GM12878 (cell line): ENCODE measurements around the gene TMEM209. TPM values are rescaled to one million over a fixed set of nuclear protein-coding genes. Genes with fewer than 3 reads are reported as not detected.

Experiments
- ATAC-seq: fragments of 200-7000 bp; cut with Tn5 transposase; 3 replicates; pipeline ENCODE4 v1.9.1; 2020; ENCODE audit warnings: mild to moderate bottlenecking, moderate library complexity
- BruUV-seq: library from RNA; stranded (reverse); fragments of 400-500 nt; replicated peaks from 2 replicates; lab custom pipeline; 2021; lab: Mats Ljungman, UMichigan
- CTCF ChIA-PET: fragments of 300-600 bp; sonication (Branson Sonifier 250); formaldehyde crosslinking; extraction: SDS; loops from one replicate; lab custom pipeline; 2021; ENCODE audit warnings: inconsistent platforms; lab: Yijun Ruan, JAX
- POLR2A ChIA-PET: fragments of 350-600 bp; formaldehyde crosslinking; extraction: SDS; loops from one replicate; lab custom pipeline; 2021; ENCODE audit warnings: inconsistent platforms; lab: Charles Lee
- RAD21 ChIA-PET: fragments of 300-600 bp; sonication (Branson Sonifier 250); formaldehyde crosslinking; loops from one replicate; lab custom pipeline; 2023; ENCODE audit warnings: antibody characterized with exemption; ENCODE audit not compliant: unreplicated experiment; lab: Charles Lee
- SMC1A ChIA-PET: fragments of 300-600 bp; sonication (Branson Sonifier 250); formaldehyde crosslinking; loops from one replicate; lab custom pipeline; 2023; ENCODE audit not compliant: unreplicated experiment, uncharacterized antibody; lab: Charles Lee
- DNase-seq: peaks from one replicate; pipeline ENCODE4 v3.0.0-alpha.2; 2011; ENCODE audit warnings: low read depth, low spot score
- FAIRE-seq: peaks from 3 replicates; lab custom pipeline; 2011; peaks lifted over from hg19 to GRCh38; lab: Jason Lieb, UNC
- H2AFZ ChIP-seq: 2 replicates; pipeline ENCODE4 v1.6.0; 2011; ENCODE audit warnings: low read depth, low read length, control low read depth; ENCODE audit not compliant: control insufficient read depth
- H3K27ac ChIP-seq: 2 replicates; pipeline ENCODE4 v1.5.1; 2011; ENCODE audit warnings: control low read depth; ENCODE audit not compliant: control insufficient read depth, insufficient read depth
- H3K27me3 ChIP-seq, 2 experiments: replicated peaks in 1 of 2; 2 replicates each; pipeline versions ENCODE4 v1.6.0 to v1.6.1; 2011; ENCODE audit warnings: low read length in 1 of 2; ENCODE audit not compliant: control insufficient read depth in 2 of 2, insufficient read depth in 2 of 2
- H3K36me3 ChIP-seq, 2 experiments: 2 replicates each; pipeline ENCODE4 v1.5.1; 2011; ENCODE audit warnings: low read length in 1 of 2; ENCODE audit not compliant: control insufficient read depth in 2 of 2, insufficient read depth in 2 of 2
- H3K4me1 ChIP-seq: 2 replicates; pipeline ENCODE4 v1.6.1; 2011; ENCODE audit warnings: mild to moderate bottlenecking, low read length, moderate library complexity, mixed read lengths; ENCODE audit not compliant: control insufficient read depth, insufficient read depth
- H3K4me2 ChIP-seq: 2 replicates; pipeline ENCODE4 v1.6.0; 2011; ENCODE audit warnings: control low read depth; ENCODE audit not compliant: control insufficient read depth, insufficient read depth
- H3K4me3 ChIP-seq: fragments of 200-600 bp; sonication (generic); 2 replicates; pipeline ENCODE4 v1.5.1; 2016
- H3K79me2 ChIP-seq: 2 replicates; pipeline ENCODE4 v1.6.0; 2011; ENCODE audit warnings: low read length; ENCODE audit not compliant: control insufficient read depth, insufficient read depth
- H3K9ac ChIP-seq: 2 replicates; pipeline ENCODE4 v1.8.0; 2011; ENCODE audit warnings: low read length, control low read depth, mixed read lengths; ENCODE audit not compliant: control insufficient read depth, insufficient read depth
- H3K9me3 ChIP-seq: replicated peaks from 3 replicates; pipeline ENCODE4 v1.5.1; 2011; ENCODE audit warnings: mild to moderate bottlenecking, low read length; ENCODE audit not compliant: control insufficient read depth, insufficient read depth
- H4K20me1 ChIP-seq: 2 replicates; pipeline ENCODE4 v1.6.0; 2011; ENCODE audit not compliant: control insufficient read depth, insufficient read depth
- BCLAF1 ChIP-seq: fragments of 450-650 bp; IDR thresholded peaks from 2 replicates; pipeline ENCODE4 v1.6.1; 2017; ENCODE audit warnings: antibody characterized with exemption, mild to moderate bottlenecking, moderate library complexity
- CBX5 ChIP-seq: sonication (generic); IDR thresholded peaks from 2 replicates; pipeline ENCODE4 v1.6.1; 2016; ENCODE audit warnings: low read depth, moderate library complexity, mild to moderate bottlenecking, inconsistent platforms
- E2F4 ChIP-seq: IDR thresholded peaks from 2 replicates; pipeline ENCODE4 v1.6.1; 2012; ENCODE audit warnings: low read depth, low read length, improper control_type of control experiment
- EGR1 ChIP-seq, 2 experiments: IDR thresholded peaks; 1 replicate in 1 of 2; 2 replicates in 1 of 2; pipeline ENCODE4 v1.6.1; 2011 to 2012; ENCODE audit warnings: low read depth in 2 of 2, low read length in 2 of 2, borderline replicate concordance in 1 of 2, mild to moderate bottlenecking in 1 of 2, moderate library complexity in 1 of 2
- JUND ChIP-seq: IDR thresholded peaks from 2 replicates; pipeline ENCODE4 v1.6.1; 2012; ENCODE audit warnings: low read depth, mild to moderate bottlenecking, low read length, improper control_type of control experiment, moderate library complexity
- KDM1A ChIP-seq: fragments of 200-600 bp; sonication (generic); IDR thresholded peaks from 2 replicates; pipeline ENCODE4 v1.6.1; 2016; ENCODE audit warnings: borderline replicate concordance
- NFYB ChIP-seq: IDR thresholded peaks from 2 replicates; pipeline ENCODE4 v1.6.1; 2011; ENCODE audit warnings: low read depth, mild to moderate bottlenecking, low read length, improper control_type of control experiment, moderate library complexity; ENCODE audit not compliant: insufficient read depth
- NR2C1 ChIP-seq: fragments of 450-650 bp; IDR thresholded peaks from 2 replicates; pipeline ENCODE4 v1.6.1; 2017; ENCODE audit warnings: antibody characterized with exemption, mild to moderate bottlenecking, moderate library complexity
- NRF1 ChIP-seq: conservative IDR thresholded peaks from 2 replicates; pipeline ENCODE4 v1.6.1; 2011; ENCODE audit warnings: mild to moderate bottlenecking, low read depth, low read length, improper control_type of control experiment
- RAD21 ChIP-seq: IDR thresholded peaks from 2 replicates; pipeline ENCODE4 v1.6.1; 2011; ENCODE audit warnings: mild to moderate bottlenecking, low read depth, low read length, moderate library complexity; ENCODE audit not compliant: insufficient read depth
- SIX5 ChIP-seq: IDR thresholded peaks from 2 replicates; pipeline ENCODE4 v1.6.1; 2011; ENCODE audit warnings: mild to moderate bottlenecking, low read depth, low read length, moderate library complexity; ENCODE audit not compliant: severe bottlenecking
- SMAD5 ChIP-seq: IDR thresholded peaks from 2 replicates; pipeline ENCODE4 v1.6.1; 2016; ENCODE audit warnings: antibody characterized with exemption, low read depth
- SREBF1 ChIP-seq: IDR thresholded peaks from 2 replicates; pipeline ENCODE4 v1.6.1; 2012; ENCODE audit warnings: mild to moderate bottlenecking, low read length
- YBX1 ChIP-seq: fragments of 450-650 bp; IDR thresholded peaks from 2 replicates; pipeline ENCODE4 v1.6.1; 2016; ENCODE audit warnings: antibody characterized with exemption
- WGBS: methylation state at CpG from one replicate; pipeline ENCODE4 v1.1.6; 2016; ENCODE audit warnings: low lambda C conversion rate; ENCODE audit not compliant: insufficient replicate concordance, insufficient coverage; ENCODE audit errors: missing lambda C conversion rate; 5-methylcytosine and 5-hydroxymethylcytosine counted together
- in situ Hi-C: fragments of 300-500 bp; cut with MboI; formaldehyde crosslinking; loops from 9 replicates; pipeline ENCODE4 v1.14.3; 2018; ENCODE audit warnings: mixed read lengths
- intact Hi-C: fragments of 100-400 bp; cut with micrococcal nuclease; formaldehyde crosslinking; loops from one replicate; pipeline ENCODE4 v1.14.2; 2022; ENCODE audit not compliant: unreplicated experiment
- polyA plus RNA-seq, 11 experiments: library from polyadenylated mRNA; depleted of rRNA in 4 of 11; unstranded in 6 of 11; stranded (reverse) in 5 of 11; fragments of >200 nt; fragmentation: Nextera tagmentation in 4 of 11; fragmentation: Illumina TruSeq in 1 of 11; extraction: Ambion mirVana in 4 of 11; extraction: Trizol in 1 of 11; gene quantifications; 1 replicate in 1 of 11; 2 replicates in 10 of 11; pipeline versions ENCODE4 v1.2.1 to v1.2.3, GENCODE V29; 2011 to 2016; ENCODE audit warnings: inconsistent platforms in 2 of 11, missing spikeins in 2 of 11, low read depth in 1 of 11
- total RNA-seq, 4 experiments: library from RNA; depleted of rRNA in 3 of 4; stranded (reverse); fragments of >200 nt in 3 of 4; fragmentation: Illumina TruSeq in 1 of 4; extraction: Trizol in 1 of 4; gene quantifications; 2 replicates each; pipeline versions ENCODE4 v1.2.1 to v1.2.3, GENCODE V29; 2013 to 2021

Gene TMEM209
- total and polyA plus RNA-seq, 10 of the 15 experiments (the other 5 are each of a cell fraction or from before 2014, with no cell fraction given) = 22.1 to 41.2 (median 35.1) TPM

DNA sequence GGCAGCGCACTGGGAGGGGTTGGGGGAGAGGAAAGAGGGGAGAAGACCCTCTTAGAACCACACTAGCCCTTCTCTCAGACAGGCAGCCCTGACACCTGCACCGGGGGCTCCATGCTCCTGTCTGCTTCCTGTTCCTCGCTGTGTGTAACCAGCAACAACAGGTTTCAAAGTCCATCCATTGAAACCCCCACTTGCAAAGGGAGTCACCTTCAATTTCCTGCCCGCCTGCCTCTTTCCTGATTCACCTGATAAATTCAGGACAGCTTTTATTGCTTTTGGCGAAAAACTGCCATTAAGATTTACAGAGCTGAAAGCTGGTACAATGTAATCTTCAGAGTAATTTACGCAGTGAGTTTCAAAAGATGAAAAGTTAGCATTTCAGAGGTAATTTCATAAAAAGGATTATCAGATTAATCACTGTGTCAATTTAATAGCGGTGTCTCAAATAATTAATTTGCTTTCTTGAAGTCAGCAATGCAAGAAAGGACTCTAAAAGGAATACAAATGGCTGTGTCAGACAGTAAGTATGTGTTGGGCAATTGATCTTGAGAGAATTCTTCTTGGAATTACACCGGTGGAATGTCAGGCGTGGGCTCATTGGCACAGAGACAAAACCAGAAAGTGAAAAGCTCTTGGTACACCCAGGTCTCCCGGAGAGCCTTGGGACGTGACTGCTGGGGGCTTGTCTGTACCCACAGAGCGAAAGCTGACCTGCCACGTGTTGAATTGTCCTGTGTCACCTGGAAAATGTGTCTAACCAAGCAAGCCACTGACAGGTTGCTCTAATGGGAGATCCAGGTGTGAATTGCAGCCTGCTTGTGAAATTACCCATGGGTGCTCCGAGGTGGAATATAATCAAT lies 60.7 kb downstream of the TMEM209 start:
- POLR2A ChIA-PET = no interaction called here
- in situ Hi-C loops = no loop called here
- H3K4me2 ChIP-seq = no peak overlapping the region
- H3K9me3 ChIP-seq = no peaks in the 10 kb centered on the region
- TF ChIP-seq SREBF1 (no peak), NRF1 (no peak)
- H3K36me3 ChIP-seq = no peaks in the 10 kb centered on the region
- BruUV-seq = no TSS peak
- no peaks in the 10 kb centered on the region for H3K27me3 ChIP-seq
- no peak overlapping the region for H3K4me3 ChIP-seq
- CTCF ChIA-PET = no interaction called here
- no peak overlapping the region for H3K9ac ChIP-seq
- RAD21 ChIA-PET = no interaction called here
- WGBS = 69% methylated on average over 14 of the region's 14 CpGs
- DNase-seq (no peak), ATAC-seq (no peak), FAIRE-seq (no peak)
- peaks cover 32% of the 10 kb centered on the region for H3K4me1 ChIP-seq
- H4K20me1 ChIP-seq = no peaks in the 10 kb centered on the region
- no peak overlapping the region for H2AFZ ChIP-seq
- intact Hi-C loops = no loop called here
- no peaks in the 10 kb centered on the region for H3K79me2 ChIP-seq
- SMC1A ChIA-PET = interaction anchor here (0.6 kb wide), 1 partner anchor 1461 kb away, joined by 3 read pairs; no protein-coding TSS in a partner anchor
- H3K27ac ChIP-seq = no peak overlapping the region

DNA sequence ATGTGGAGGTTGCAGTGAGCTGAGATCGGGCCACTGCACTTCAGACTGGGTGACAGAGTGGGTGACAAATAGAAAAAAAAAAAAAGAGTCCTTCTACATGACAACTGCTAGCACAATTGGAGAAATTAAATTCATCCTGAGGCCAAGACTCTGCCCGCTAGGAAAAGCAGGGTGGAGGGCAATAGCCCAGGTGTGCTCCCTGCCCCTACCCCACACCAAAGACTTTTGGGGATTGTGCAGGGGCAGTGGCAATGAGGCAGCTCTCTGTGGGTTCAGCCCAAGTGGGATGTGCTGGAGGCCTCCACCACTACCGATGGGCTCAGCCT lies 61.3 kb downstream of the TMEM209 start:
- CTCF ChIA-PET = no interaction called here
- TF ChIP-seq YBX1 (no peak), RAD21 (no peak), SMAD5 (no peak), NR2C1 (no peak), SIX5 (no peak), KDM1A (no peak), EGR1 (IDR thresholded peaks at IDR 0.05; ENCODE audit: borderline replicate concordance in 1 of 2, low read depth in 2 of 2, low read length in 2 of 2) (no peak), E2F4 (no peak), NFYB (no peak), CBX5 (no peak), BCLAF1 (no peak), JUND (no peak)

More for the DNA sequence above, 61.3 kb downstream of the TMEM209 start:
- no TSS peak for BruUV-seq
- Histone ChIP-seq H4K20me1 (no peaks in the 10 kb centered on the region), H3K79me2 (no peaks in the 10 kb centered on the region), H2AFZ (no peak overlapping the region), H3K4me3 (no peak overlapping the region), H3K27ac (no peak overlapping the region), H3K9ac (no peak overlapping the region), H3K4me2 (no peak overlapping the region), H3K27me3 (no peaks in the 10 kb centered on the region), H3K4me1 (peaks cover 30% of the 10 kb centered on the region), H3K9me3 (no peaks in the 10 kb centered on the region), H3K36me3 (no peaks in the 10 kb centered on the region; a peak in 2 of 4 replicates)
- 97% methylated on average over 3 of the region's 3 CpGs for WGBS
- POLR2A ChIA-PET = no interaction called here
- FAIRE-seq = no peak
- intact Hi-C loops = no loop called here
- no peak for DNase-seq
- in situ Hi-C loops = no loop called here
- RAD21 ChIA-PET = no interaction called here
- SMC1A ChIA-PET = interaction anchor here (0.6 kb wide), 1 partner anchor 1460 kb away, joined by 3 read pairs; no protein-coding TSS in a partner anchor
- no peak for ATAC-seq
